Stimulated activated naive CD4-positive, alpha-beta T cell treated with Interleukin-2 at 50 U/mL for 16 hours (primary cell): ENCODE data around the gene BORCS8.
"Not testable (repeated sequence)": the region's sequence is repeated elsewhere in the genome, so short reads cannot be mapped to it uniquely, and the experiment has no call there.

Experiments used
- DNase-seq: peaks from one replicate; lab custom pipeline; 2025; lab: John Stamatoyannopoulos, UW

Gene BORCS8

GRCh38 chr19:19179548-19180441, 12.2 kb downstream of the BORCS8 start:
- no peak for DNase-seq

- DNase-seq: no peak
These were observed 15.0 kb downstream of the BORCS8 start for GRCh38 chr19:19176950-19177349.

- not testable (repeated sequence) for DNase-seq
These were observed 18.7 kb downstream of the BORCS8 start for GRCh38 chr19:19173243-19173642.

GRCh38 chr19:19171821-19172532, 20.0 kb downstream of the BORCS8 start:
- no peak for DNase-seq

- no peak for DNase-seq
These were observed 20.9 kb downstream of the BORCS8 start for GRCh38 chr19:19170873-19171672.

GRCh38 chr19:19170053-19170872, 21.7 kb downstream of the BORCS8 start, which contains the start of gene MEF2B:
Gene MEF2B, minus strand, starts transcription at chr19:19170263. Its CDS starts 19,528 bp downstream, at chr19:19150735.
- DNase-seq: peak; percentile 51

- no peak for DNase-seq
These were observed 22.5 kb downstream of the BORCS8 start for GRCh38 chr19:19169236-19170052.

- no peak for DNase-seq
These were observed 24.3 kb downstream of the BORCS8 start for GRCh38 chr19:19167612-19168011.

GRCh38 chr19:19165396-19165795, 26.6 kb downstream of the BORCS8 start:
- no peak for DNase-seq

GRCh38 chr19:19162495-19162894, 29.5 kb downstream of the BORCS8 start:
- no peak for DNase-seq

GRCh38 chr19:19160461-19161035, 31.4 kb downstream of the BORCS8 start:
- no peak for DNase-seq

GRCh38 chr19:19159534-19159933, 32.4 kb downstream of the BORCS8 start:
- DNase-seq: no peak

GRCh38 chr19:19157808-19158207, 34.1 kb downstream of the BORCS8 start:
- DNase-seq: no peak

GRCh38 chr19:19155495-19156219, 36.3 kb downstream of the BORCS8 start:
- DNase-seq: no peak

- no peak for DNase-seq
These were observed 37.0 kb downstream of the BORCS8 start for GRCh38 chr19:19154768-19155494.

GRCh38 chr19:19152668-19153384, 39.1 kb downstream of the BORCS8 start:
- DNase-seq: no peak

- no peak for DNase-seq
These were observed 40.5 kb downstream of the BORCS8 start for GRCh38 chr19:19151418-19151817.

- no peak for DNase-seq
These were observed 42.5 kb downstream of the BORCS8 start for GRCh38 chr19:19149435-19149834.
